Measurements from ENCODE around the gene PNPLA7.
"Not testable (repeated sequence)": the region's sequence is repeated elsewhere in the genome, so short reads cannot be mapped to it uniquely, and the experiment has no call there.

The PNPLA7 gene

GRCh38 chr9:137477778-137478612, 72.2 kb downstream of the PNPLA7 start:
- DNase-seq, result no peak

GRCh38 chr9:137476856-137477255, 73.3 kb downstream of the PNPLA7 start:
- no peak for DNase-seq

GRCh38 chr9:137475666-137476065, 74.5 kb downstream of the PNPLA7 start:
- DNase-seq, result no peak

GRCh38 chr9:137474271-137474670, 75.9 kb downstream of the PNPLA7 start:
- DNase-seq, result no peak

GRCh38 chr9:137470785-137471184, 79.4 kb downstream of the PNPLA7 start:
- DNase-seq, result no peak

GRCh38 chr9:137467896-137468295, 82.3 kb downstream of the PNPLA7 start:
- no peak for DNase-seq

GRCh38 chr9:137467161-137467581, 83.0 kb downstream of the PNPLA7 start:
- DNase-seq, result no peak

GRCh38 chr9:137466389-137467085, 83.7 kb downstream of the PNPLA7 start:
- DNase-seq, result not testable (repeated sequence)

GRCh38 chr9:137465720-137466388, 84.3 kb downstream of the PNPLA7 start:
- DNase-seq, result no peak

GRCh38 chr9:137465000-137465719, 85.0 kb downstream of the PNPLA7 start:
- DNase-seq, result no peak

- no peak for DNase-seq
Observed at GRCh38 chr9:137464291-137464999, 85.8 kb downstream of the PNPLA7 start.

- DNase-seq, result no peak
Observed at GRCh38 chr9:137463931-137464290, 86.3 kb downstream of the PNPLA7 start.

- DNase-seq, result no peak
Observed at GRCh38 chr9:137462986-137463930, 86.9 kb downstream of the PNPLA7 start.

GRCh38 chr9:137462396-137462985, 87.7 kb downstream of the PNPLA7 start:
- no peak for DNase-seq

- DNase-seq, result no peak
Observed at GRCh38 chr9:137461663-137462395, 88.4 kb downstream of the PNPLA7 start.

- no peak for DNase-seq
Observed at GRCh38 chr9:137461316-137461662, 88.9 kb downstream of the PNPLA7 start.

GRCh38 chr9:137460363-137461315, 89.6 kb downstream of the PNPLA7 start:
- DNase-seq, result no peak

GRCh38 chr9:137459601-137460362, 90.4 kb downstream of the PNPLA7 start:
- DNase-seq, result no peak

Measured in SHP77 (cell line).